ENCODE data around the gene IREB2. TPM values are rescaled to one million over a fixed set of nuclear protein-coding genes. Genes with fewer than 3 reads are reported as not detected.
A peak's percentile ranks its signal among the peaks of the same experiment; 100 is the strongest.

Gene IREB2
- polyA plus RNA-seq, 3 donors: 11.7 to 25.5 (median 16.7) TPM

- intact Hi-C loops (cut with micrococcal nuclease): no loop called here
- 83% methylated on average over 3 of the region's 5 CpGs for WGBS (ENCODE audit: insufficient coverage)
- Histone ChIP-seq H3K27ac (ENCODE audit: low read depth in 1 of 2, low read length in 2 of 2) (no peak overlapping the region), H3K4me1 (ENCODE audit: control insufficient read depth in 1 of 2, insufficient read depth in 2 of 2, low read length in 2 of 2) (no peaks in the 10 kb centered on the region), H4K20me1 (ENCODE audit: insufficient read depth, low read length) (no peaks in the 10 kb centered on the region), H3K9ac (ENCODE audit: insufficient read depth, low read length, poor library complexity, severe bottlenecking) (no peak overlapping the region), H3K9me3 (replicated peaks in 1 of 2; ENCODE audit: control insufficient read depth in 1 of 2, insufficient read depth in 1 of 2, low read length in 2 of 2) (peaks cover 0 to 5% of the 10 kb centered on the region in 2 donors), H3K4me3 (replicated peaks in 1 of 3; ENCODE audit: low read depth in 2 of 3, low read length in 3 of 3) (no peak overlapping the region), H3K4me2 (replicated peaks; ENCODE audit: extremely low read depth, low read length, poor library complexity, severe bottlenecking) (no peak overlapping the region), H3K79me2 (ENCODE audit: insufficient read depth, low read length) (no peaks in the 10 kb centered on the region), H3K27me3 (ENCODE audit: control insufficient read depth in 2 of 2, insufficient read depth in 2 of 2, low read length in 2 of 2) (no peaks in the 10 kb centered on the region), H3K36me3 (replicated peaks in 1 of 2; ENCODE audit: control insufficient read depth in 1 of 2, insufficient read depth in 2 of 2, low read length in 2 of 2) (no peaks in the 10 kb centered on the region), H2AFZ (ENCODE audit: insufficient read depth, low read depth, low read length, poor library complexity, severe bottlenecking) (no peak overlapping the region)
- no peak for TF ChIP-seq CTCF (IDR thresholded peaks at IDR 0.05)
- no peak overlapping the region for H3K4me3 Mint-ChIP-seq
- peak overlapping the region in 1 of 7 donors; percentile 38 for H3K27ac Mint-ChIP-seq
- peaks cover 0 to 11% (median 5%) of the 10 kb centered on the region in 7 donors for H3K9me3 Mint-ChIP-seq
- no peaks in the 10 kb centered on the region for H3K36me3 Mint-ChIP-seq
- H3K27me3 Mint-ChIP-seq (ENCODE audit: low read depth in 3 of 3): peaks cover 0 to 7% (median 2%) of the 10 kb centered on the region in 3 donors
- H3K4me1 Mint-ChIP-seq: no peaks in the 10 kb centered on the region
- no peak for DNase-seq
Measured at GRCh38 chr15:78524230-78524629, 86.2 kb downstream of the IREB2 start.

GRCh38 chr15:78527325-78527724 lies 89.3 kb downstream of the IREB2 start:
- Histone ChIP-seq H4K20me1 (ENCODE audit: insufficient read depth, low read length) (no peaks in the 10 kb centered on the region), H3K4me2 (replicated peaks; ENCODE audit: extremely low read depth, low read length, poor library complexity, severe bottlenecking) (no peak overlapping the region), H3K9me3 (replicated peaks in 1 of 2; ENCODE audit: control insufficient read depth in 1 of 2, insufficient read depth in 1 of 2, low read length in 2 of 2) (peaks cover 0 to 5% of the 10 kb centered on the region in 2 donors), H3K27ac (ENCODE audit: low read depth in 1 of 2, low read length in 2 of 2) (no peak overlapping the region), H3K79me2 (ENCODE audit: insufficient read depth, low read length) (no peaks in the 10 kb centered on the region), H3K36me3 (replicated peaks in 1 of 2; ENCODE audit: control insufficient read depth in 1 of 2, insufficient read depth in 2 of 2, low read length in 2 of 2) (no peaks in the 10 kb centered on the region), H3K9ac (ENCODE audit: insufficient read depth, low read length, poor library complexity, severe bottlenecking) (no peak overlapping the region), H3K4me1 (ENCODE audit: control insufficient read depth in 1 of 2, insufficient read depth in 2 of 2, low read length in 2 of 2) (no peaks in the 10 kb centered on the region), H2AFZ (ENCODE audit: insufficient read depth, low read depth, low read length, poor library complexity, severe bottlenecking) (no peak overlapping the region), H3K27me3 (ENCODE audit: control insufficient read depth in 2 of 2, insufficient read depth in 2 of 2, low read length in 2 of 2) (no peaks in the 10 kb centered on the region), H3K4me3 (replicated peaks in 1 of 3; ENCODE audit: low read depth in 2 of 3, low read length in 3 of 3) (no peak overlapping the region)
- no peak for DNase-seq
- no peak for TF ChIP-seq CTCF (IDR thresholded peaks at IDR 0.05)
- Mint-ChIP-seq H3K27ac (no peak overlapping the region), H3K4me1 (no peaks in the 10 kb centered on the region), H3K27me3 (ENCODE audit: low read depth in 3 of 3) (peaks cover 0 to 7% (median 2%) of the 10 kb centered on the region in 3 donors), H3K36me3 (no peaks in the 10 kb centered on the region), H3K9me3 (peaks cover 0 to 11% (median 5%) of the 10 kb centered on the region in 7 donors), H3K4me3 (no peak overlapping the region)
- 95% methylated on average over 4 of the region's 5 CpGs for WGBS (ENCODE audit: insufficient coverage)
- intact Hi-C loops (cut with micrococcal nuclease): no loop called here

Measured in CD14-positive monocyte (primary cell).